Skin epidermis (tissue), 12 donors: ENCODE data around the gene KRTAP5-8.
"Not testable (repeated sequence)": the region's sequence is repeated elsewhere in the genome, so short reads cannot be mapped to it uniquely, and the experiment has no call there.

Source experiments
- H3K27ac ChIP-seq, 21 experiments: fragments of 200-600 bp; sonication (generic) in 11 of 21; one replicate each; pipeline ENCODE4 v1.5.0; 2020; ENCODE audit warnings: mild to moderate bottlenecking in 3 of 21, inconsistent platforms in 2 of 21, moderate library complexity in 2 of 21
- H3K4me3 ChIP-seq, 7 experiments: fragments of 200-600 bp; sonication (generic) in 2 of 7; one replicate each; pipeline ENCODE4 v1.5.0; 2020; ENCODE audit warnings: inconsistent platforms in 2 of 7, mild to moderate bottlenecking in 2 of 7, moderate library complexity in 1 of 7

Gene KRTAP5-8, protein sequence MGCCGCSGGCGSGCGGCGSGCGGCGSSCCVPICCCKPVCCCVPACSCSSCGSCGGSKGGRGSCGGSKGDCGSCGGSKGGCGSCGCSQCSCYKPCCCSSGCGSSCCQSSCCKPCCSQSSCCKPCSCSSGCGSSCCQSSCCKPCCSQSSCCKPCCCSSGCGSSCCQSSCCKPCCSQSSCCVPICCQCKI

DNA sequence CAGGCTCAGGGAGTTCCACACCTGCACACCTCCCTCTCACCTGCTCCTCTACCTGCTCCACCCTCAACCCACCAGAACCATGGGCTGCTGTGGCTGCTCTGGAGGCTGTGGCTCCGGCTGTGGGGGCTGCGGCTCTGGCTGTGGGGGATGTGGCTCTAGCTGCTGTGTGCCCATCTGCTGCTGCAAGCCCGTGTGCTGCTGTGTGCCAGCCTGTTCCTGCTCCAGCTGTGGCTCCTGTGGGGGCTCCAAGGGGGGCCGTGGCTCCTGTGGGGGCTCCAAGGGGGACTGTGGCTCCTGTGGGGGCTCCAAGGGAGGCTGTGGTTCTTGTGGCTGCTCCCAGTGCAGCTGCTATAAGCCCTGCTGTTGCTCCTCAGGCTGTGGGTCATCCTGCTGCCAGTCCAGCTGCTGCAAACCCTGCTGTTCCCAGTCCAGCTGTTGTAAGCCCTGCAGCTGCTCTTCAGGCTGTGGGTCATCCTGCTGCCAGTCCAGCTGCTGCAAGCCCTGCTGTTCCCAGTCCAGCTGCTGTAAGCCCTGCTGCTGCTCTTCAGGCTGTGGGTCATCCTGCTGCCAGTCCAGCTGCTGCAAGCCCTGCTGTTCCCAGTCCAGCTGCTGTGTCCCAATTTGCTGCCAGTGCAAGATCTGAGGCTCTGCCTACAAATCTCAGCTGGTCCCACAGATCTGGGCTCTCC is at the start of gene KRTAP5-8:
Gene KRTAP5-8 (plus strand): TSS at position 49 of the 689 bp plus-strand sequence. CDS start 31 bp downstream, at position 80.
- not testable (repeated sequence) for H3K4me3 ChIP-seq, H3K27ac ChIP-seq

DNA sequence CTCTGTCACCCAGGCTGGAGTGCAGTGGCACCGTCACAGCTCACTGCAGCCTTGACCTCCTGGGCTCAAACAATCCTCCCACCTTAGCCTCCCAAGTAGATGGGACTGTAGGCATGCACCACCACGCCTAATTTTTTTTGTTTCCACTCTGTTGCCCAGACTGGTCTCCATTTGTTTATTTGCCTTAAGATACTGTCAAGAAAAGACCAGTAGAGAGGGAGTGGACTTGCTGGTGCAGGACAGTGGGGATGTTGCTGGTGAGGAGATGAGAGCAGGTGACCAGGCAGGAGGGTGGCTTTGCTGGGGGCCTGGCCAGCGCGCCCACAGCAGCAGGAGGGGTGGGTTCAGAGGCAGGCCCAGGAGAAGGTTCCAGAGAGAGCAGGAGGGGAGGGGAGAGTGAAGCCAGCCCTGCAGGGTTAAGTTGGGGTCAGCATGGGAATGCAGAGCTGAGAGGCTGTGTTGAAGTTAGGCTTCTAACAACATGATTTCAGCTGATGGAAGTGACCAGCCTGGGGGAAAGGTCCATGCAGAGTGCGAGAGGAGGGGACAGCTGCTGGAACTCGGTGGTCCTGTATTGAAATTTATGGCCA is 49.0 kb upstream of the KRTAP5-8 start:
- Histone ChIP-seq H3K4me3 (no peak overlapping the region), H3K27ac (peak overlapping the region in 5 of 21 experiments; percentile 11 to 66 (median 33))

DNA sequence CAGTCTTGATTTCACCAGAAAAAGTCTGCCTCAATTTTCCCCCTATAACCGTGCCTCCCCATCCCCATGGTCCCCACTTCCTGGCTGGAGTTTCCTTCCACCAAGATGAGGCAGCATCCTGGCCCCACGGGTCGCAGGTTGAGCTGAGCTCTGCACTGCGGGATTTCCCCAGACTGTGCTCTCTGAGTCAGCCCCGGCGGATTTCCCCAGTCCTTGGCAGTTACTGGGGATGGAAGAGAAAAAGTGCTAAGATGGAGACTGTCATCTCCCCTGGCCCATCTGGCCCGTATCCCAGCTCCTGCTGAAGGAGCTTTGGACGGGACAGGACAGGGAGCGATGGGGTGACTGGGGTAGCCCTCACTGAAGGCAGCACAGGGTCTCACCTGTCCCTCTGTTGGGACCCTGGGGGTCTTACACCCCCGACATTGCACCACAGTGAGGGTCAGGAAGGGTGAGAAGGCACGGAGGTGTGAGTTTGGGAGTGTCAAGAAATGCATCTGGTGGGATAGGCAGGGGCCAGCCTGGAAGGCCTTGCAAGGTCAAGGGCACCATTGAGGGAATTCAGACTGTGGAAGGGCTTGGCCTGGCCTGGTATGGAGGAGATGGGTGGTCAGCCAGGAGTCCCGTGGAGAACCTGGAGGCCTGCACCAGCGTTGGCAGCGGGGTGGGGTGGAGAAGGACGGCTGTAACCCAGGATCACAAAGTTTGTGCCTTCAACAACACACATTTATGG is 48.3 kb upstream of the KRTAP5-8 start:
- H3K4me3 ChIP-seq, result no peak overlapping the region
- H3K27ac ChIP-seq, result peak overlapping the region in 2 of 21 experiments; percentile 22 to 66

DNA sequence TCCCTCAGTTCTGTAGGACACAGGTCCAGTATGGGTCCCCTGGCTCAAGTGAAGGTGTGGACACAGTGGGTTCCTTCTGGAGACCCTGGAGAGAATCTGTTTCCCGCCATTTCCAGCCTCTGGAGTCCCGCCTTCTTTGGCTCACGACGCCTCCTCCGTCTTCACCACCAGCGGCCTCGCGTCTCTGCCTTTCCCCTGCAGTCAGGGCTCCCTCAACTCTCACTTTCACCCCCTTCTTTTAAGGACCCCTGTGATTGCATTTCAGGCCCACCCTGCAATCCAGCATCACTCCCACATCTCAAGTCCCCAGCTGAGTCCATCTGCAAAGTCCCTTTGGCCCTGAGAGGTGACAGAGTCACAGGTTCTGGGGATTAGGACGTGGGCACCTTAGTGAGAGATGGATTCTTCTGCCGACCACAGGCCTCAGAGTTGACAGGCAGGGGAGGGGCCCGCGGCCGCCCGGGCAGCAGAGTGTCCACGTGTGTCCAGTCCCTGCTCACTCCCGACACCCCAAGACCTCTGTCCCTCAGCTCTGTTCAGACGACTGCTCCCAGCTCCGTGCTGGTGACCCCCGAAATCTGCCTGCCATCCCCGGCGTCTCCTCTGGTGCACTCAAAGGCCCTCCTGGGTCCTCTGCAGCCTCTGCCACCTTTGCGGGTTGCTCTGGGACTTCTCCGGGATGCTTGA is 47.6 kb upstream of the KRTAP5-8 start:
- no peak overlapping the region for H3K4me3 ChIP-seq
- H3K27ac ChIP-seq, result no peak overlapping the region

DNA sequence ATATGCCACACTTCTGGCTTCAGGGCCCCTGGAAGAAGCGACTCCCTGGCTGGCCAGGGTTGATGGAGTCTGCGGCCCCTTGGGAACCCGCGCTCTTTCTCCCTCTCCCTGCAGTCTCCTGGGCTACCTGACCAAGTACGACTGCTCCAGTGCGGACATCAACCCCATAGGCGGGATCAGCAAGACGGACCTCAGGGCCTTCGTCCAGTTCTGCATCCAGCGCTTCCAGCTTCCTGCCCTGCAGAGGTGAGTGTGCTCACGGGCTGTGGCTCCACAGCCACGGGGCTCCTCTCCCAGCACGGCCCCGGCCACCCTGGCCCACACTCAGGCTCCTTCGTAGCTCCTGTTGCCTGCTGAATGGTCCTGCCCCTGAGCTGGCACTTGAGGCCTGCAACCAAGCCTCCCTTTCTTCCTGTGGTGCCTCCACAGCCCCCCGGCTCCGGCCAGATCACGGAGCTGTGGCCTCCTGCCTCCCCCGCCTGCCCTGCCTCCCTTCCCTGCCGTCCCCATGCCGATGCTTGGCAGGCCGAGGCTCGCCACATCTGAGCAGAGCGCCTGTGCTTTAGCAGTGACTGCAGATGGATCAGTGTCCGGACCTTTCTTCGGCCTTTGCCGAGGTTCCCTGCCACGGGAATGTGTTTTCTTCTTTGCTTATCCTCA is 47.0 kb upstream of the KRTAP5-8 start:
- Histone ChIP-seq H3K4me3 (no peak overlapping the region), H3K27ac (no peak overlapping the region)

DNA sequence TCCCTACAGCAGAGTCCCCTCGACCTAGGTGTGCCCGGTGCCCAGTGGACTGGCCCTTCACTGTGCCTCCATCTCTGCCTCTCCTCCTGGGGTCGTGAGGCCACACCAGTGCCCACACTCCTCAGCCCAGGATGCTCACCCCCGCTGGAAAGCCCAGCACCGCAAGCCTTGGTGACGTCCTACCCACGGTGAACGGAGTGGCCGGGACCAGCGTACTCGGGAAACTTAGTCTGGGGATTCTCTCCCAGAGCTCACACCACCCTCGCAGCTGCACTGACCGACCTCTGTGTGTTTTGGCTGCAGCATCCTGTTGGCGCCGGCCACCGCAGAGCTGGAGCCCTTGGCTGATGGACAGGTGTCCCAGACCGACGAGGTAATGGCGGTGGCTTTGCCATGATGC is 46.3 kb upstream of the KRTAP5-8 start:
- H3K4me3 ChIP-seq, result no peak overlapping the region
- no peak overlapping the region for H3K27ac ChIP-seq

DNA sequence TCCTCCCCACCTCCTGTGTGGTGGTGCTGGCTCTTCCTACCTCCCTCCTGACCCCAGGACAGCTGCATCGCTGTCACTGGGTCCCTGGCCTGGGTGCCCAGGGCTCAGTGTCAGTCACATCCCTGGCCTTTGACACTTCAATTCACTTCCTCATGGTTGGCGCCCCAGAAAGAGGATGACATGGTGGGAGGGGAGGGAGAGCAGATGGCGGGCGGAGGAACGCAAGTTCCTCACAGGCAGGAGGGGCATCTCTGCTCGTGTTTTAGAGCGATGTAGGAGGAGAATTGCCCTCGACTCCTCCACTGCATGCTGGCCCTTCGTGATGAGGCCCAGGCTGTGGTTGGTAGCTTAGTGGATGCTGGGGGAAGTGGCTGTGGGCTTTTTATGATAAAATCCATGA is 45.9 kb upstream of the KRTAP5-8 start:
- H3K4me3 ChIP-seq, result no peak overlapping the region
- H3K27ac ChIP-seq, result no peak overlapping the region

DNA sequence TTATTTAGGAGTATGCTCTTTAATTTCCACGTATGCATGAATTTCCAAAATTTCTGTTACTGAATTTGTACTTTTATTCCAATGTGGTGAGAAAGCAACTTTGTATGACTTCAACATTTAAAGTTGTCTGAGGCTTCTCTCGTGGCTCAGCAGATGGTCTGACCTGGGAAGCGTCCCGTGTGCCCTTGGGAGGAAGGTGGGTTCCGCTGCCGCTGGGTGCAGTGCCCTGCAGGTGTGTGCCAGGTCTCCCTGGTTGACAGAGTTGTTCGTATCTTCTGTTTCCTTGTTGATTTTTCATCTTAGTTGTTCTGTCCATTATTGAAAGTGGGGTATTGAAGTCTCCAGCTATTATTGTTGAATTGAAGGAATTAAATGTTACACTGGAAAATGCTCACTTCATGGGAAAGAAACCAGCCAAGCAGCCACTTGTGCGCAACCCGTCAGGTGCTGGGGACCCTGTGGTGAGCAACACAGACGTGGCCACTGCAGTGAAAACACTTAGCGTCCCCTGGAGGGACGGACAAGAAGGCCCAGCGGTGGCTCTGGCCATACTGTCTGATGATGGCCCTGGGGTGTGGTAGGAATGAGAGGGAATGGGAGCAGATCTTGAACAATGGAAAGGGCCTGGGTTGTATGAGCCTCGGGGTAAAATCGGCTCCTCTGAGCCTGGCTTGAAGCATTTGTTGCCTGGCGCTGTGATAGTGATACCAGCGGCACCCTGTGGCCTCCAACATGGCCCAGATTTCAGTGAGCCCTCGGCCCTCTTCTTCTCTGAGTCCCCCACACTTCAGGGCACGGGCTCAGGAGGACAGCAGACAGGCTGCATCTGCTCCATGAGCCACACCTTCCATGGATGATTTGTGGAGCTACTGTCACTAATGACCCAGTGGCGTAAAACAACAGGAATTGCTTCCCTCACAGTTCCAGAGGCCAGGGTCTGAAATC is 42.3 kb upstream of the KRTAP5-8 start:
- Histone ChIP-seq H3K4me3 (no peak overlapping the region), H3K27ac (no peak overlapping the region)

DNA sequence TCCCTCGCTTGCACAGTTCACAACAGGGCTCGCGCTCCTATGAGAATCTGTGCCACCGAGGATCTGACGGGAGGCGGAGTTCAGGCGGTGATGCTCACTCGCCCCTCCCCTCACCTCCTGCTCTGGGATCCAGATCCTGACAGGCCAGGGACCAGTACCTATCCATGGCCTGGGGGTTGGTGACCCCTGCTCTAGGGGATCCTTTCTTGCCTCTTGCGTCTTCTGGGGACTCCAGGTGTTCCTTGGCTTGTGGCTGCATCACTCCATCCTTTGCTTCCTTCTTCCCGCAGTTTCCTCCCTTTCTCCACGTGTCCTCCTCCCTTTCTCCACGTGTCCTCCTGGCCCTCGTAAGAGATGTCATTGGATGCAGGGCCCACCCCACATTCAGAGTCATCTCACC is 41.4 kb upstream of the KRTAP5-8 start:
- Histone ChIP-seq H3K27ac (no peak overlapping the region), H3K4me3 (no peak overlapping the region)

DNA sequence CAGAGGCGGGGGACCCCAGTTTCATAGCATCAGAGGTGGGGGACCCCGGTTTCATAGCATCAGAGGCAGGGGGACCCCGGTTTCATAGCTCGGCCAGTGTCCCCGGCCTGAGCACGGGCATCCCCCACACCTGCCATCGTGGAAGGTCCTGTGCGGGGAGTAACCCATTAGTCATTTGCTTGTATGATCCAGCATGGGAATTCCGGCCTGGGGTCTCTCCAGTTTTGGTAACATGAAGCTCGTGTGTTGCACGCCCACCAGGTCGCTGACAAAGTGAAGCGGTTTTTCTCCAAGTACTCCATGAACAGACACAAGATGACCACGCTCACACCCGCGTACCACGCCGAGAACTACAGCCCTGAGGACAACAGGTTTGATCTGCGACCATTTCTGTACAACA is 39.7 kb upstream of the KRTAP5-8 start:
- H3K27ac ChIP-seq, result no peak overlapping the region

DNA sequence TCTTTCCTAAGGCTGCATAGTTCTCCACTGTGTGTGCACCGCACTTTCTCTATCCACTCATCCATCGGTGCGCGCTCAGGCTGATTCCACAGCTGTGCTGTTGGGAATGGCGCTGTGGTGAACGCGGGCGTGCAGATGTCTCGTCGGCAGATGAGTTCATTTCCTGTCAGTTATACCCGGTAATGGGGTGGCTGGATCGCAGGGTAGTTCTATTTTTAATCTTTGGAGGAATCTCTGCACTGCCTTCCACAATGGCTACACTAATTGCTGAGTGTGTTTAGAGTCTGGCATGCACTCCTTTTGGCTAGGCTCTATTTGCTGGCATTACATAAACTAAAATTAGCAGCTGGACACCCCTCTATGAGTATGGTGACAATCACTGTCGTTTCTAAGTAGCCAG is 38.7 kb upstream of the KRTAP5-8 start:
- H3K4me3 ChIP-seq, result no peak overlapping the region
- no peak overlapping the region for H3K27ac ChIP-seq

More for the DNA sequence above, 39.7 kb upstream of the KRTAP5-8 start:
- no peak overlapping the region for H3K4me3 ChIP-seq

DNA sequence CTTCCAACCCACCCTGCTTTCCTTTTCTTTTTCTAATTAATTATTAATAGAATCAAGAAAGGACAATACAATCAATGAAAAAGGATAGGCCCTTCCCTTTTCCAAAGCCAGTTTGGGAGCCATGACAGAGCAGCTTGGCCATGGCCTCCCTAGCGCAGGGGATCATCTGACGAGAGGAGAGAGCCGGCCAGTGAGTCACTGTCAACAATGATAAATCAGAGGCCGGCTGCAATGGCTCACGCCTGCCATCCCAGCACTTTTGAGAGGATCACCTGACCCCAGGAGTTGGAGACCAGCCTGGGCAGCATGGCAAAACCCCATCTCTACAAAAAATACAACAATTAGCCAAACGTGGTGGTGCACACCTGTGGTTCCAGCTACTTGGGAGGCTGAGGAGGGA is 38.3 kb upstream of the KRTAP5-8 start:
- H3K27ac ChIP-seq, result no peak overlapping the region
- no peak overlapping the region for H3K4me3 ChIP-seq

DNA sequence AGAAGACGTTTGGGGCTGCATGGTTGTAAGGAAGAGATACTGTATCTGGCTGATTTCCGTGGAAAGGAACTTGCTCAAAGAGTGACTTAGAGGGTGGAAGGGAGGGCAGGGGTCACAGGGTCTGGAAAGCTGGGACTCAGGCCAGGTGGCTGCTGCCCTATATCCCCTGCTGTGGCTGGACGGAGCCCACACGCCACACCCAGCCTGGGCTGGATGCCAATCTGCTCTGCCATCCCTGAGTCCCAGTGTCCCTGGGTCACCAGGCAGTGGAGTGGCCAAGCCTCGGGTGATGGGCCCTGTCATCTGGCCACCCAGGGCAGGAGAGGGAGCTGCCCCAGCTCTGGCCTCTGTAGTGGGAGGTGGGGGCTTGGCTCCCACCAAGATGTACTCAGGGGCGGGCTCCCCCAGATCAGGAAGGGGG is 37.2 kb upstream of the KRTAP5-8 start:
- Histone ChIP-seq H3K4me3 (no peak overlapping the region), H3K27ac (no peak overlapping the region)

DNA sequence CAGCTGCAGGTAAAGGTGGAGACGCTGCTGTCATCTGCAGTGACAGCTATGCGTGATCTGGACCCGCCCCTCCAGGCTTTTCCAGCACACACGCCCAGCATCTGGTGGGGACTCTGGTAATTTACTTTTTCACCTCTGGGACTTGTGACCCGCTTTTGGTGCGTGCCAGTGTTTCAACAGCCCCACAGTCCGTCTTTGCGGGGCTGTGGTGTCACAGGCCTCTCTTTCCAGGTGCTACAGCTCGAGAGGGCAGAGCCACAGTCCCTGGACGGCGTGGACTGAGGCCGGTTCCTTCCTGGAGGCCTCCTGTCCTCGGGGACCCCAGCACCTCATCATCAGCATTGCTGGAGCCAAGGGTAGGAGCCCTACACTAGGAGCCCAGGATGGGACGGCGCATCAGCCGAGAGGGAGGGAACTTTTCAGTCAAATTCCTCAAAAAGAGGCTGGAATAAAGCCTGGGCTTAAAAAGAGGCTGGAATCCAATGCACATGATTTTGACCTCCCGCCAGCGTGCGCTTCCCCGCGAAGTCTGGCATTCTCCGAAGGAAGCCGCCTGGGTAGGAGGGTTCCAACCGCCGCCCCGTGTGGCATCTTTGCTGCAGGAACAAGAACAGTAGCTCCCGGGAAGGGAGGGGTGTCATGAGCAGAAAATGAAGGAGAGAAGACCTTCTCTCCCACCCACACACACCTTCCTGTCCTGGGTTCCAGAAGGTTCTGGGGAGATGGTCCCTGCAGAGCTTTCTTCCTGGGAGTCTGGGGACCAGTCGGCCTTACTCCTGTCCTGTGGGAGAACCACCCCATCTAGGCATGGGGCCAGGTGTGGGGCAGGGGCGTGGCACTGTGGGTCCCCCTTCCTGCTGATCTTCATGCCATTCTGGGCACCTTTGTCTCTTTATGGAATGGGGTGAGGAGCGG is 36.5 kb upstream of the KRTAP5-8 start:
- no peak overlapping the region for H3K4me3 ChIP-seq
- no peak overlapping the region for H3K27ac ChIP-seq

DNA sequence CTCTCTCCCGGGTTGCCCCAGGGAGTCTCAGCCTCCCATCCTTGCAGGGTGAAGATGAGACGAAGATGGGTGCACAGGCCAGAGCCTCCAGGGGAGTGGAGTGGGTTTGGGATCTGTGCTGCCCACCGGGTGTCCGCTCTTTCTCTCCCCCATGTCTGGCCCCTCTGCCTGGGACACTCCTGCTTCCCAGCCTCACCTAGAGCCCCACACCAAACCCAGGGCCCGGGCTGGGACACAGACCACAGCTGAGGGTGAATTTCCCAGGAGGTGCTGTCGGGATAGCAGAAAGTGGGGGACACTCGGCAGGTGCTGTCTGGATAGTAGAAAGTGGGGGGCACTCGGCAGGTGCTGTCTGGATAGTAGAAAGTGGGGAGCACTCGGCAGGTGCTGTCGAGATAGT is 35.8 kb upstream of the KRTAP5-8 start:
- Histone ChIP-seq H3K4me3 (no peak overlapping the region), H3K27ac (no peak overlapping the region)

DNA sequence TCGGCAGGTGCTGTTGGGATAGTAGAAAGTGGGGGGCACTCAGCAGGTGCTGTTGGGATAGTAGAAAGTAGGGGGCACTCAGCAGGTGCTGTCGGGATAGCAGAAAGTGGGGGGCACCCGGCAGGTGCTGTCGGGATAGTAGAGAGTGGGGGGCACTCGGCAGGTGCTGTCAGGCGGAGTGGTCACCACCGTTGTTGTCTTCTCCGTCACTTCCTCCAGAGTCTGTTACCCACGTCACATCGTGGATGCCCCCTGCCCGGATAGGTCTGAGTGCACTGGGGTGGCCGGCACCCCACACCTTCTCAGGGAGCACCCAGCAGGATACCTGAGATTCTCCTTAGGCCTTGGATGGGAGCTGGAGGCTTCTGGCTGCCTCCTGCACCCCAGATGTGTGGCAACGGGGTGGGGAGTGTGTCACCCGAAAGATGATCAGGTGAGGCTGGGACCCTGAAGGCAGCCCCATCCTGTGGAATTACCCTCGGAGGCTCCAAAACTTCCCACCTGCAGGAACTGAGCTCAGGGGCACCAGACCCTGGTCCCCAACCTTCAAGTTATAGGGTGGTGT is 34.9 kb upstream of the KRTAP5-8 start:
- Histone ChIP-seq H3K4me3 (no peak overlapping the region), H3K27ac (no peak overlapping the region)

DNA sequence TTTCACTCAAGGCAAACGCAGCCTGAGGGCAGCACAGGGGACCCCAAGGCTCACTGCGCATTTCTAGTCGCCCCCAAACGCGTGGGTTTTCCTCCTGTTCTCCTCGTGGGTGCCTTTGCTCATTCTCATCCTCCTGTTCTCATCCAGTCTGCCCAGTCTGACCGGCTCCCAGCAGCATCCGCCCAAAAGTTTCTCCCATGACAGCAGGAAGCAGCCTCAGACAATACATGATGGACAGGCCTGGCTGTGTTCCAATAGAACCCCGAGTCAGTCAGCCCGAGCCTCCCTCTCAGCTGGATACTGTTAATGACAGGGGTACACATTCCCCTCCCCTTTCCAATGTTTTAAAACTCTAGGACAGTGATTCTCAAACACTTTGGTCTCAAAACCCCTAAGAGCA is 33.3 kb upstream of the KRTAP5-8 start:
- Histone ChIP-seq H3K4me3 (no peak overlapping the region), H3K27ac (no peak overlapping the region)
